RWPE1 (cell line): ENCODE data around the gene NFIX.

Experiments used
- CTCF ChIA-PET: fragments of 350-600 bp; sonication (Branson Sonifier 250); formaldehyde crosslinking; extraction: SDS; loops from one replicate; lab custom pipeline; 2021; lab: Yijun Ruan, JAX
- POLR2A ChIA-PET: fragments of 400-600 bp; formaldehyde crosslinking; extraction: SDS; loops from one replicate; lab custom pipeline; 2020; ENCODE audit warnings: antibody characterized with exemption; ENCODE audit not compliant: low non-redundant PET; lab: Yijun Ruan, JAX
- DNase-seq: peaks from one replicate; pipeline ENCODE4 v3.0.0; 2012; ENCODE audit warnings: low spot score
- H3K27ac ChIP-seq: fragments of 450-650 bp; 2 replicates; pipeline ENCODE4 v1.5.1; 2017
- CTCF ChIP-seq: fragments of 450-650 bp; conservative IDR thresholded peaks from 2 replicates; pipeline ENCODE4 v1.5.1; 2017; ENCODE audit warnings: low read depth, mild to moderate bottlenecking

Gene NFIX

GRCh38 chr19:13036366-13036976, 41.2 kb downstream of the NFIX start:
- ChIA-PET CTCF (interaction anchor here (0.6 to 1.2 kb wide), 3 partner anchors 59 to 227 kb away, joined by 3 to 4 read pairs (median 3); no protein-coding TSS in a partner anchor), POLR2A (no interaction called here)
- peak overlapping the region; percentile 77 for H3K27ac ChIP-seq
- TF ChIP-seq CTCF = no peak
- DNase-seq = peak; percentile 89

- peak; percentile 83 for DNase-seq
- ChIA-PET POLR2A (no interaction called here), CTCF (interaction anchor here (1.2 kb wide), 1 partner anchor 59 kb away, joined by 3 read pairs; no protein-coding TSS in a partner anchor)
- H3K27ac ChIP-seq = peak overlapping the region; percentile 77
- TF ChIP-seq CTCF = no peak
Measured at GRCh38 chr19:13037161-13037560, 41.9 kb downstream of the NFIX start.

GRCh38 chr19:13037731-13038130, 42.5 kb downstream of the NFIX start:
- POLR2A ChIA-PET = no interaction called here
- DNase-seq = no peak
- CTCF ChIA-PET = no interaction called here
- TF ChIP-seq CTCF = no peak
- H3K27ac ChIP-seq = peak overlapping the region; percentile 77

- no peak for DNase-seq
- TF ChIP-seq CTCF = no peak
- CTCF ChIA-PET = interaction anchor here (0.6 kb wide), 1 partner anchor 12 kb away, joined by 4 read pairs; no protein-coding TSS in a partner anchor
- H3K27ac ChIP-seq = peak overlapping the region; percentile 77
- POLR2A ChIA-PET = no interaction called here
Measured at GRCh38 chr19:13038306-13039210, 43.3 kb downstream of the NFIX start.

- CTCF ChIA-PET = no interaction called here
- no peak for DNase-seq
- TF ChIP-seq CTCF = no peak
- peak overlapping the region; percentile 77 for H3K27ac ChIP-seq
- POLR2A ChIA-PET = no interaction called here
Measured at GRCh38 chr19:13039211-13039789, 44.0 kb downstream of the NFIX start.

GRCh38 chr19:13040232-13040947, 45.1 kb downstream of the NFIX start:
- CTCF ChIA-PET = no interaction called here
- POLR2A ChIA-PET = no interaction called here
- no peak for DNase-seq
- peak overlapping the region; percentile 77 for H3K27ac ChIP-seq
- TF ChIP-seq CTCF = no peak
